Nephron progenitor cell (in vitro differentiated cells): ENCODE measurements around the gene SF3B2.

Experiments
- DNase-seq: peaks from one replicate; pipeline ENCODE4 v3.0.0; 2021
- H3K27ac Mint-ChIP-seq: 2 replicates; pipeline ENCODE4 v1.8.0; 2021; ENCODE audit warnings: mild to moderate bottlenecking, moderate library complexity, mixed read lengths
- H3K27me3 Mint-ChIP-seq: 2 replicates; pipeline ENCODE4 v1.8.0; 2021; ENCODE audit warnings: mild to moderate bottlenecking, low read depth, mixed read lengths; ENCODE audit not compliant: poor library complexity
- H3K36me3 Mint-ChIP-seq: 2 replicates; pipeline ENCODE4 v1.8.0; 2021; ENCODE audit warnings: low read depth, mixed read lengths
- H3K4me1 Mint-ChIP-seq: 2 replicates; pipeline ENCODE4 v1.8.0; 2021; ENCODE audit warnings: mixed read lengths
- H3K4me3 Mint-ChIP-seq: 2 replicates; pipeline ENCODE4 v1.8.0; 2021; ENCODE audit warnings: mild to moderate bottlenecking, moderate library complexity, mixed read lengths
- H3K9me3 Mint-ChIP-seq: 2 replicates; pipeline ENCODE4 v1.8.0; 2021; ENCODE audit warnings: mild to moderate bottlenecking, moderate library complexity, mixed read lengths
- CTCF ChIP-seq: fragments of 200-600 bp; sonication (generic); IDR thresholded peaks from 2 replicates; pipeline ENCODE4 v1.5.0; 2021; ENCODE audit warnings: antibody characterized with exemption

The SF3B2 gene

GRCh38 chr11:66015454-66015881, 36.7 kb upstream of the SF3B2 start:
- Mint-ChIP-seq H3K36me3 (no peaks in the 10 kb centered on the region), H3K27me3 (peaks cover 30% of the 10 kb centered on the region), H3K27ac (no peak overlapping the region), H3K4me3 (no peak overlapping the region), H3K9me3 (no peaks in the 10 kb centered on the region), H3K4me1 (peaks cover under 1% of the 10 kb centered on the region)
- DNase-seq, result no peak
- TF ChIP-seq CTCF, result no peak

- no peaks in the 10 kb centered on the region for H3K36me3 Mint-ChIP-seq
- H3K4me1 Mint-ChIP-seq, result no peaks in the 10 kb centered on the region
- H3K9me3 Mint-ChIP-seq, result no peaks in the 10 kb centered on the region
- no peak overlapping the region for H3K4me3 Mint-ChIP-seq
- H3K27ac Mint-ChIP-seq, result no peak overlapping the region
- DNase-seq, result no peak
- peaks cover 23% of the 10 kb centered on the region for H3K27me3 Mint-ChIP-seq
- TF ChIP-seq CTCF, result no peak
These were observed 36.0 kb upstream of the SF3B2 start for GRCh38 chr11:66015936-66016792.

GRCh38 chr11:66016793-66017177, 35.4 kb upstream of the SF3B2 start:
- no peaks in the 10 kb centered on the region for H3K9me3 Mint-ChIP-seq

GRCh38 chr11:66017321-66017720, 34.8 kb upstream of the SF3B2 start:
- no peak for DNase-seq
- Mint-ChIP-seq H3K4me3 (no peak overlapping the region), H3K36me3 (no peaks in the 10 kb centered on the region), H3K27me3 (peaks cover 27% of the 10 kb centered on the region), H3K27ac (no peak overlapping the region), H3K9me3 (no peaks in the 10 kb centered on the region), H3K4me1 (no peaks in the 10 kb centered on the region)
- no peak for TF ChIP-seq CTCF

More at GRCh38 chr11:66016793-66017177, 35.4 kb upstream of the SF3B2 start:
- peaks cover 23% of the 10 kb centered on the region for H3K27me3 Mint-ChIP-seq
- no peak for DNase-seq
- H3K27ac Mint-ChIP-seq, result no peak overlapping the region
- no peaks in the 10 kb centered on the region for H3K36me3 Mint-ChIP-seq
- H3K4me3 Mint-ChIP-seq, result no peak overlapping the region
- TF ChIP-seq CTCF, result no peak
- H3K4me1 Mint-ChIP-seq, result no peaks in the 10 kb centered on the region

- no peak for TF ChIP-seq CTCF
- no peak for DNase-seq
- no peak overlapping the region for H3K4me3 Mint-ChIP-seq
- no peaks in the 10 kb centered on the region for H3K4me1 Mint-ChIP-seq
- no peaks in the 10 kb centered on the region for H3K9me3 Mint-ChIP-seq
- H3K27me3 Mint-ChIP-seq, result peaks cover 37% of the 10 kb centered on the region
- H3K36me3 Mint-ChIP-seq, result no peaks in the 10 kb centered on the region
- no peak overlapping the region for H3K27ac Mint-ChIP-seq
These were observed 32.0 kb upstream of the SF3B2 start for GRCh38 chr11:66020212-66020611.
